Neuronal stem cell (in vitro differentiated cells): ENCODE results near the gene EFNA1.

Experiments
- DNase-seq: peaks from one replicate; pipeline ENCODE4 v3.0.0-alpha.2; 2013; ENCODE audit warnings: low spot score
- H2AFZ ChIP-seq: one replicate; pipeline ENCODE4 v1.6.1; 2013; ENCODE audit warnings: mild to moderate bottlenecking, low read length, inconsistent platforms
- H2AK5ac ChIP-seq: 2 replicates; pipeline ENCODE4 v1.6.1; 2013; ENCODE audit warnings: low read depth, mild to moderate bottlenecking, inconsistent platforms, low read length, moderate library complexity, mixed read lengths
- H2BK120ac ChIP-seq: 2 replicates; pipeline ENCODE4 v1.6.1; 2013; ENCODE audit warnings: low read depth, mild to moderate bottlenecking, inconsistent platforms, low read length, moderate library complexity, mixed read lengths
- H2BK12ac ChIP-seq: one replicate; pipeline ENCODE4 v1.6.1; 2013; ENCODE audit warnings: low read length, inconsistent platforms
- H2BK15ac ChIP-seq: 2 replicates; pipeline ENCODE4 v1.6.1; 2013; ENCODE audit warnings: mild to moderate bottlenecking, low read length, inconsistent platforms, mixed read lengths
- H2BK5ac ChIP-seq: one replicate; pipeline ENCODE4 v1.6.1; 2013; ENCODE audit warnings: inconsistent platforms, mild to moderate bottlenecking, low read length, moderate library complexity
- H3K14ac ChIP-seq: one replicate; pipeline ENCODE4 v1.6.1; 2013; ENCODE audit warnings: low read length, inconsistent platforms
- H3K18ac ChIP-seq: 2 replicates; pipeline ENCODE4 v1.6.1; 2013; ENCODE audit warnings: low read length, inconsistent platforms
- H3K23ac ChIP-seq: 2 replicates; pipeline ENCODE4 v1.6.1; 2013; ENCODE audit warnings: low read depth, mild to moderate bottlenecking, mixed read lengths, low read length, inconsistent platforms; ENCODE audit not compliant: poor library complexity
- H3K27ac ChIP-seq: replicated peaks from 3 replicates; pipeline ENCODE4 v1.5.1; 2013; ENCODE audit warnings: low read length, inconsistent platforms
- H3K27me3 ChIP-seq, 3 experiments: 2 replicates each; pipeline ENCODE4 v1.6.1; 2013; ENCODE audit warnings: low read length in 3 of 3, mild to moderate bottlenecking in 2 of 3, inconsistent platforms in 1 of 3, low read depth in 1 of 3, mixed read lengths in 1 of 3, moderate library complexity in 1 of 3; ENCODE audit not compliant: control insufficient read depth in 3 of 3, insufficient read depth in 3 of 3
- H3K36me3 ChIP-seq, 2 donors: replicated peaks in 1 of 2; 2 replicates each; pipeline ENCODE4 v1.6.1; 2013; ENCODE audit warnings: low read length in 2 of 2; ENCODE audit not compliant: control insufficient read depth in 2 of 2, insufficient read depth in 2 of 2
- H3K4ac ChIP-seq: 2 replicates; pipeline ENCODE4 v1.6.1; 2013; ENCODE audit warnings: inconsistent platforms, mild to moderate bottlenecking, low read length, moderate library complexity
- H3K4me1 ChIP-seq, 2 donors: 1 replicate in 1 of 2; 2 replicates in 1 of 2; pipeline ENCODE4 v1.6.1; 2013; ENCODE audit warnings: low read length in 2 of 2, low read depth in 1 of 2; ENCODE audit not compliant: control insufficient read depth in 2 of 2, insufficient read depth in 1 of 2
- H3K4me2 ChIP-seq: one replicate; pipeline ENCODE4 v1.6.1; 2013; ENCODE audit warnings: mild to moderate bottlenecking, low read length, inconsistent platforms; ENCODE audit not compliant: insufficient read depth, poor library complexity, severe bottlenecking
- H3K4me3 ChIP-seq, 2 donors: 2 replicates each; pipeline ENCODE4 v1.5.1; 2013; ENCODE audit warnings: low read length in 2 of 2, mild to moderate bottlenecking in 2 of 2, inconsistent platforms in 1 of 2, moderate library complexity in 1 of 2
- H3K79me1 ChIP-seq: one replicate; pipeline ENCODE4 v1.6.1; 2013; ENCODE audit warnings: low read depth, mild to moderate bottlenecking, inconsistent platforms, low read length, moderate library complexity
- H3K9ac ChIP-seq: one replicate; pipeline ENCODE4 v1.6.1; 2013; ENCODE audit warnings: mild to moderate bottlenecking, low read depth, low read length, inconsistent platforms; ENCODE audit not compliant: poor library complexity
- H3K9me3 ChIP-seq, 2 donors: replicated peaks in 1 of 2; 2 replicates each; pipeline versions ENCODE3 to v1.6.1; 2013; ENCODE audit warnings: low read length in 2 of 2, mild to moderate bottlenecking in 2 of 2, inconsistent platforms in 1 of 2, low read depth in 1 of 2, mixed read lengths in 1 of 2, moderate library complexity in 1 of 2; ENCODE audit not compliant: control insufficient read depth in 2 of 2, insufficient read depth in 1 of 2
- H4K8ac ChIP-seq: one replicate; pipeline ENCODE4 v1.6.1; 2013; ENCODE audit warnings: low read depth, mild to moderate bottlenecking, inconsistent platforms, low read length, moderate library complexity
- H4K91ac ChIP-seq: one replicate; pipeline ENCODE4 v1.6.1; 2013; ENCODE audit warnings: low read length, low read depth, mild to moderate bottlenecking, inconsistent platforms; ENCODE audit not compliant: poor library complexity
- WGBS, 2 donors: extraction: QIAGEN DNeasy Blood & Tissue Kit; methylation state at CpG; one replicate each; pipeline ENCODE4 v1.1.7; 2013; ENCODE audit warnings: missing lambda C conversion rate in 2 of 2, mixed read lengths in 1 of 2; ENCODE audit not compliant: insufficient read length in 2 of 2, insufficient replicate concordance in 1 of 2; ENCODE audit errors: extremely low coverage in 2 of 2; 5-methylcytosine and 5-hydroxymethylcytosine counted together

The EFNA1 gene

DNA sequence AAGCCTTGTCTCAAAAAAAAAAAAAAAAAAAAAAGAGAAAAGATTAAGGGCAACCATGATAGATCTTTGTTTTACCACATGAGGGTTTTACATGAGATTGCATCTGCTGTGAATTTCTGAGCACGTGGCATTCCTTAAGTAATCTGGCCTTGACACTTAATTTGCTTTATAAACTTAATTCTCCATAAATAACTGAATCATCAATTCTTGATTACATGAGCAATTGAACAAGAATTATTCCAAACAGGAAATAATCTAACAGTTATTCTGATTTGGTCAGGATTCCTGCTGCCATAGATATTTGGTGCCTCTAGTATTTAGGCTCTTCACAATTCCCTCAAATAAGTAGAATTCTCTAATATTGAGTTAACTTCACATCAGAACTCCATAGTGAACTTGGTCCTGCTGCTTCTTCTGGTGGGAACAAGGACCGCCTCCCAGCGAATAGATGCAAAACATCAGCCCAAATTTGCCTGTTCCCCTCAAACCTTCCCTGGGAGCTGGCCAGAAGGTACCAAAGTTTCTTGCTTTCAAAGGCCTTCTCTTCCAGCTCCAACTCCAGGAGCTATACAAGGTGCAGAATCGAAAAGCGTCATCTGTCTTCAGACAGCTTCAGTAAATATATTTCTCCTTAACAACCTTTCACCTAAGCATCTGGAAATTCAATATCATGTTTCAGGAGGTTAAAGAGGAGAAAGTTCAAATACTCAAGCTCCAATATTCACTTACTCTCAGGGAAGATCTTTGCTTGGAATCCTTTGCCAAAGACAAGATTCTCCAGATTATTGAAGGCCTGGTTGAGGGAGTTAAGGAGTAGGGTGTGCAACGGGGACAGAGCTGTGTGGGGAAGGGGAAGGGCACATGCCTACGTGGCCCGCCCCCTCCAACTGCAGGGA is 44.4 kb downstream of the EFNA1 start:
- Histone ChIP-seq H3K9ac (peak overlapping the region; percentile 96), H3K9me3 (no peaks in the 10 kb centered on the region), H3K4me2 (peak overlapping the region; percentile 95), H3K79me1 (peaks cover 9% of the 10 kb centered on the region), H2BK15ac (peak overlapping the region; percentile 88), H2AFZ (peak overlapping the region; percentile 91), H2BK12ac (no peak overlapping the region), H2BK120ac (peak overlapping the region; percentile 64), H3K23ac (peak overlapping the region; percentile 83), H3K27ac (peak overlapping the region; percentile 78), H3K18ac (peak overlapping the region; percentile 96), H3K4ac (peak overlapping the region; percentile 54), H2BK5ac (peak overlapping the region; percentile 89), H4K91ac (no peak overlapping the region), H3K14ac (peak overlapping the region; percentile 98), H2AK5ac (peak overlapping the region; percentile 95), H3K36me3 (peaks cover 14 to 37% of the 10 kb centered on the region in 2 donors), H4K8ac (no peak overlapping the region), H3K4me1 (peaks cover 17 to 23% of the 10 kb centered on the region in 2 donors), H3K4me3 (peak overlapping the region; percentile 77 to 85), H3K27me3 (no peaks in the 10 kb centered on the region)
- DNase-seq: no peak
- WGBS, 2 donors: no CpG with 5 or more reads among the region's 8 CpGs

DNA sequence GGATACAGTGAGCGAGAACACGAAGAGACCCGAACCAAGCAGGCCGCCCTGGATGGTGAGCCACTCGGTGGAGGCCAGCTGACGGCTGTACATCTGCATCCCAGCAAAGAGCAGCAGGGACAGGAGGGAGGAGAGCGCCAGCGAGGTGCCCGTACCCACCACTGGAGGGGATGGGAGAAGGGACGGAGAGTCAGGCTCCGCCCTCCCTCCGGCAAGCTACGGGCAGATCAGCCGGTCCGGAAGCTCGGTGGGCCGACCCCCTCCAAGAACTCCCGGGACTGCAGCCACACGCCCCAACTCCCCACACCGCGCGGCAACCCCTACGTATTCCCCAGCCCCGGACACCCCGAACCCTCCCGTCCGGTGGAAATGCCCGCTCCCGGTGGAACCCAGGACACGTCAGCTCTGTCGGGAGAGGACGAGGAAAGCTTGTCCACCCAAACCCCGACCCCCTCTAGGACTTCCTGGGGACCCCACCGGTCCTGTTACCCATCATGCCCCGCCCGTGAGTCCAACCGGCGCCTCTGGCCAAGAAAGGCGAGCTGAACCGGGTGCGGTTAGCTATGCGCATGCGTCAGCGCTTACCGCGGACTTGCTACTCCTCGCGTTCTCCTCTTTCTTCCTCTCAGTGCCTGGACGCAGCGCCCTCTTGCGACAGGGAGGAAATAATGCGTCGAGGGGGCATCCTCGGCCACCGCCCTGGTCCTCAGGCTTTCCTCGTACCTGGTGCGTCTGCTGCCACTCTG is 45.2 kb downstream of the EFNA1 start, which contains the start of gene KRTCAP2:
Gene KRTCAP2 (minus strand): TSS at position 573 of the 746 bp plus-strand sequence. CDS start 80 bp downstream, at position 493.
- peak; percentile 96 for DNase-seq
- Histone ChIP-seq H2BK5ac (peak within 1 kb of the TSS; percentile 89), H3K9me3 (no peaks in the 10 kb centered on the region), H3K36me3 (peaks cover 22 to 45% of the 10 kb centered on the region in 2 donors), H3K4ac (peak within 1 kb of the TSS; percentile 54), H2AFZ (peak within 1 kb of the TSS; percentile 91), H3K14ac (peak within 1 kb of the TSS; percentile 98), H4K8ac (no peak within 1 kb of the TSS), H2BK120ac (peak within 1 kb of the TSS; percentile 81), H3K4me2 (peak within 1 kb of the TSS; percentile 95), H3K18ac (peak within 1 kb of the TSS; percentile 96), H3K27me3 (no peaks in the 10 kb centered on the region), H2BK12ac (peak within 1 kb of the TSS; percentile 7), H2BK15ac (peak within 1 kb of the TSS; percentile 88), H3K4me3 (peak within 1 kb of the TSS; percentile 77 to 88), H3K23ac (peak within 1 kb of the TSS; percentile 83), H3K79me1 (peaks cover 12% of the 10 kb centered on the region), H3K27ac (peak within 1 kb of the TSS; percentile 78), H3K4me1 (peaks cover 14 to 19% of the 10 kb centered on the region in 2 donors), H3K9ac (peak within 1 kb of the TSS; percentile 96), H4K91ac (no peak within 1 kb of the TSS), H2AK5ac (peak within 1 kb of the TSS; percentile 95)
- no CpG with 5 or more reads among the region's 57 CpGs for WGBS, 2 donors

DNA sequence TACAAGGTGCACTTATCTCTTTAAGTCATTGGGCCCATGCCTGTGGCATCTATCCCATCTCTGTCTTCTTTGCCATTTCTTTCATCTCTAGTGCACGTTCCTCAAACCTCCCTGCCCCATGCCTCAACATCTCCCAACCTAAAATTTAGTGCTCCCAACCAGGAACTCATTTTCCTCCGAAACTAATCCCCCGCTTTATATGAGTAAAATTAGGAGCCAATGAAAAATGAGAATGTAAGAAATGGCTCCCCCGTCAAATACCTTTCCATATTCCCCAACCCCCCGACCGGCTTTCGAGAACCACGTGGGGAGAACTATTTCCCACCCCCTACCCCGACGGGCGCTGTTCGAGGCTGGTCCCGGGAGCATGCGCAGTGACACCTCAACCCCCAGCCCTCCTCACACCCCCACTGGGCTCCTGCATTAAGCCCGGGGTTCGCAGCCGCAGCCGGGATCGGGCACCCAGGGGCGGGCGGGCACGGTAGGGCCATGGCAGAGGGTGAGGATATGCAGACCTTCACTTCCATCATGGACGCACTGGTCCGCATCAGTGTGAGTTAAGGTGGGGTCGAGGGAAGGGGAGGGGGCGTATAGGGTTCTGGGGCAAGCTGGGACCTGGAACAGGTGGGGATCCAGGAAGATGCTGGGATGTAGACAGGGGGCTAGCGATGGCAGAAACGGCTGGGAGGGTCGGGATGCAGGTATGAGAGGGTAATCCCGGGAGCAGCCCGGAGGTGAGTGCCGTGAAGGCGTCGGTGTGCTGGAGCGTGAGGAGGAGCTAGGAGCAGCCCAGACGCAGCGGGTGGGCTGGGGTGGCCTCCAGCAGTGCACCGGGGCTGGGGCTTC is 46.0 kb downstream of the EFNA1 start, which contains the start of gene TRIM46:
Gene TRIM46 (plus strand): TSS at position 372 of the 846 bp plus-strand sequence. CDS start 118 bp downstream, at position 490.
- peak within 1 kb of the TSS; percentile 95 for H3K4me2 ChIP-seq
- no peaks in the 10 kb centered on the region for H3K9me3 ChIP-seq
- no peaks in the 10 kb centered on the region for H3K27me3 ChIP-seq
- peaks cover 12% of the 10 kb centered on the region for H3K79me1 ChIP-seq
- H3K23ac ChIP-seq: peak within 1 kb of the TSS; percentile 83
- peak within 1 kb of the TSS; percentile 96 for H3K9ac ChIP-seq
- H3K36me3 ChIP-seq: peaks cover 26 to 45% of the 10 kb centered on the region in 2 donors
- peaks cover 14 to 19% of the 10 kb centered on the region in 2 donors for H3K4me1 ChIP-seq
- H2BK15ac ChIP-seq: peak within 1 kb of the TSS; percentile 98
- peak within 1 kb of the TSS; percentile 78 for H3K27ac ChIP-seq
- peak within 1 kb of the TSS; percentile 96 for H3K18ac ChIP-seq
- H2BK12ac ChIP-seq: peak within 1 kb of the TSS; percentile 46
- H3K14ac ChIP-seq: peak within 1 kb of the TSS; percentile 98
- DNase-seq: peak; percentile 66
- H2BK120ac ChIP-seq: peak within 1 kb of the TSS; percentile 81
- H2BK5ac ChIP-seq: peak within 1 kb of the TSS; percentile 98
- H4K8ac ChIP-seq: no peak within 1 kb of the TSS
- peak within 1 kb of the TSS; percentile 98 for H2AK5ac ChIP-seq
- H4K91ac ChIP-seq: no peak within 1 kb of the TSS
- H3K4me3 ChIP-seq: peak within 1 kb of the TSS; percentile 77 to 88
- no CpG with 5 or more reads among the region's 38 CpGs for WGBS, 2 donors
- peak within 1 kb of the TSS; percentile 91 for H2AFZ ChIP-seq
- H3K4ac ChIP-seq: peak within 1 kb of the TSS; percentile 54
